HG03060 (cell line): Measurements from ENCODE around the gene HOXD13.

ENCODE experiments used
- ATAC-seq: cut with Tn5 transposase; IDR thresholded peaks from one replicate; pipeline ENCODE4 v1.9.1; 2021; ENCODE audit warnings: low read depth, moderate number of reproducible peaks; ENCODE audit not compliant: unreplicated experiment

Gene HOXD13

GRCh38 chr2:176105078-176105729 lies 12.7 kb downstream of the HOXD13 start:
- ATAC-seq = no peak

DNA sequence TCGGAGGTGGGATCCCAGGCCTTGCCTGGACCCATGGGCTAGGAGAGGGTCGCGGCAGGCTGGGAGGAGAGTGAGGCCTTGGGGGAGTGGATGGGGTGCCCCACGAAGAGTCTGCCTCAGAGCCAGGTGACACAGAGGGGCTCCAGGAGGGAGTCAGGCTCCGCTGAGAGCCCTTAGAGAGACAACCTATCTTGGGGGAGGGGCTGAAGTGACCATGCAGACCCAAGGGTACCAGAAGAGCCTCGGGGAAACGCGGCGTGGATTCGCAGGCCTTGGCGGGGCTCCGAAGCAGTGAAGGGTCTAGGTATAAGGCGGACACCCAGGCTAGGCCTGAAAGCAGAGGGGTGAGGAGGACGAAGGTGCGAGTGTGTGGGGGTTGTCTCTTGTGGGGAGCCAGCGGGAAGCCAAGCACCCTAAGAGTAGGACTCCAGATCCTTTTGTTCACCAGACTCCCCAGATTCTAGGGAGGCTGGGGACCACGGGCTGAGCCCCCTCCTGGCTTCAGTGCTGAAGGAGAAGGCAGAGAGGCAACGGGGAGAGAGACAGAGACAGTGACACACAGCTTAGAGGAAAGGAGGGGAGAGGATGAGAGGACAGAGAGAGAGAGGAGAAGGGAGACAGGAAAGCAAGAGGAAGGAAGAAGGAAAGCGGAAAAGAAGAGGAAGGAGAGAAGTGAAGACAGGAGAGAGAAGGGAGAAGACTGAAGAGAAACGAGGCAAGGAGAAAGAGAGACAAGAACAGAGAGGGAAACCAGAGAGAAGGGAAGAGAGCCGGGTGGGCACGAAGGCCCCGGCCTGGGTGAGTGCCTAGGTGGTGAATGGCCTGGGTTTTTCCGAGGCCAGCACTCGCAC lies 13.4 kb downstream of the HOXD13 start:
- ATAC-seq = no peak

GRCh38 chr2:176106581-176107539 lies 14.3 kb downstream of the HOXD13 start, which contains the start of gene HOXD11:
TSS of gene HOXD11 (plus strand) at chr2:176107280. CDS start at chr2:176107356, 76 bp downstream.
- no peak for ATAC-seq

GRCh38 chr2:176107731-176108181 lies 15.2 kb downstream of the HOXD13 start:
- no peak for ATAC-seq

- no peak for ATAC-seq
These were observed 16.8 kb downstream of the HOXD13 start for GRCh38 chr2:176109192-176109901.

GRCh38 chr2:176109946-176110345 lies 17.4 kb downstream of the HOXD13 start:
- ATAC-seq = no peak

DNA sequence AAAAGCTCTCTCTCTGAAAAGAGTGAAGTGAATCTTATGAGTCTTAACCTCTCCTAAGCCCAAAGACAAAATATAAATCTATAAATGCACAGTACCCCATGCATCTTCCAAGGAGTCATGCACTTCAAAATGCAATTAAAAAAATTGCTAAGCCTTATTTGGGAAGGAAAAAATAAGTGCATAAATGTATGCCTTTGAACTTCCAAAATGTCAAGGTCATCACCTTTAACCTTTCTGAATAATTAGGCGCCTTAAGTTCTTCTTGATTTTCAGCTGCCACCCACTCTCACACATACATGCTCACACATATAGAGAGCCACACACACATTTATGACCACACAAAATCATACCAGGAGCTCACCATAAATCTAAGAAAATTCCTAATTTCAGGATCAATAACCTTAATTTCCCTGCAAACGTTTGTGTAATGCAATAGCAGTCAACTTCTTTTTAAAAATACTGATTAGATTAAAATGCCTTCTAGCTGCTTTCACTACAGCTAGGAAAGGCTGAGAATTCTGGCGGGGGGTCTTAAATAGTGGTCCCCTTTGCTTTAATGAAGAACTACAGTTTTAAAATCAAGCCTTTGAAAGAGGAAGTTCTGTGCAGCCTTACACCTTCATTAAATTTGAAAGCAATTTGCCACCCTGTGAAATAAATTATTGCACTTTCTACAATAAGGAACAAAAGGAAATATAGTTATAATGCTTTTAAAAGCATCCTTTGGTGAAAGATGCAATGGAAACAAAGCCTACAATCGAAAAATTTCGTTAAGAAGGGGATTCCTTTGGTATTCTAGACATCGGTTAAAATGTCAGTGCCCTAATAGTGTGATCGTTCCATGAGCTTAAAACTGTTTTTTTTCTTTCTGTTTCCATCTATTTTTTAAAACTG lies 18.1 kb downstream of the HOXD13 start:
- ATAC-seq = no peak

GRCh38 chr2:176111309-176111663 lies 18.8 kb downstream of the HOXD13 start:
- no peak for ATAC-seq

- ATAC-seq = no peak
These were observed 19.4 kb downstream of the HOXD13 start for GRCh38 chr2:176111846-176112374.

DNA sequence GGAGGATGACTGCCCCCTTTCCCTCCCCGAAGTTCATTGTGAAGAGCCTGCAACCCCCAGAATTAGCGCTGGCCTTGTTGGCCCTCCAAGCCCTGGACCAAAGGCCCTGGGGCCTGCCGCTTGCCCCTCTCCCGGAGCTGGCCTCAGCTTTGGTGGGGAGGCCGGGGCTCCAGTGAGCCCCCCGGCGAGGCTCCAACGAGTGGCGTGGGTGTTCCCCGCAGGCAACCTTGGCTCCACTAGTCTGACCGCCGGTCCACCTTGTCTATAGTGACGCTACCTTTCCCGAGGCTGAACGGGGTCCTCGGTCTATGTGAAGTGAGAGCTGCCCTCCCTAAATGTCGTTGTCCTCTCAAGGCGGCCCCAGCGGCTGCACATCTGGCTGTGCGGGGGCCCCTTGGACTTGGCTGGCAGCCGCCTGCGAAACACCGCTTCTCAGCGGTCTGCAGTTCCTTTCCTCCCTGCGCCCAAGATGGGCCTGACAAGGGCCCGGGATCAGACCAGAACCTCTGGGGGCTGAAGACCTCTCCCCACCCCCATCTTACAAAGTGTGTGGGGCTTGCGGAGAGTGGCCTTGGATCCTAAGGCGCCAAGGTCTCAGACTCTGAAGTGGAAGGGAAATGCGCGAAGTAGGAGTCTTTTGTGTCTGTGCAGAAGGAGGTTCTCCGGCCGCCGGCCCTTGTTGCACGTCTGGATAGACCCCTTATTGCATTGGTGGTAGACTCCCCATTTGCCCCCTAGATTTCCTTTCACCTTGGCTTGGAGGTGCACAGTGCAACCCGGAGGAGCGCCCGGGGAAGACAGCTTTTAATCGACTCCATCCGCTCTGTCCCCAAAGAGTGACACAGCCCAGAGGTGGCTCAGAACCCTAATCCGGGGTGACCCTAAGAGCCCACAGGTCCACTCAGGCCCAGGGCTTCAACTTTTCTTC lies 20.1 kb downstream of the HOXD13 start:
- ATAC-seq = no peak

DNA sequence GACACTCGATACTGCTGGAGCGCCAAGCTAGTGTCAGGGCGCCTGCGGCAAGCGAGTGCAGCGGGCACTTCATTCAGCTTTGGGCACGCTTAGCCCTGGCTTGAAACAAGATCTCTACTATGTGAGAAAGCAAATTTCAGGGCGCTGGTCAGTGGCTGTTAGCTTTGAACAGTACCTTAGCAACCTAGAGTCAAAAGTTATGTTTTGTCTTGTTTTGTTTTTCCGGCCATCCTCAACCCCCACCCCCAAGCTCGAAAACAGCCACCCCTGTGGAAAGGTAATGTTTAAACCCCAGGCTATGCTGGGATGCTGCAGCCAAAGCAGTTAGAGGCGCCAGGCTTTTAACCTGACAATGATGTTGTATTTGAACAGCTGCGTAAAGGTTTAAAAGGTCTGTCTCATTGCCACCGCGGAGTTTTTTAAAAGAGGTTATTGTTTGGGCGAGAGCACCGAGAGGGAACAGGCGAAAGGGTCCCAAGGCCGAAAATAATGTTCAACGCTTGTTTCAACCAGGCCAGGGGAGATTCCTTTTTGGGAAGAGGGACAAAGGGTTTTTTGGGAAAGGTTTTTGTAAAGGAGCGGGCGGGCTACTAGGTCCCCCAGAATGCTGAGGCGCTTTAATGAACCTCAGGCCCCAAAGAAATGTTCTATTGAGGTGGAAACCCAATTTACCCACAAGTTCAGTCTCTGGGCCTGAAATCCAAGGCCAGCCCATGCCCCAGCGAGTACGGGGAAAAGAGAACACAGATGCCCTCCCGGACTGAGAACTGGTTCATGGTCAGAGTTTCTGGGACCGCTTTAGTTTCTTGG lies 21.8 kb downstream of the HOXD13 start:
- no peak for ATAC-seq

GRCh38 chr2:176114930-176115625 lies 22.6 kb downstream of the HOXD13 start:
- no peak for ATAC-seq

DNA sequence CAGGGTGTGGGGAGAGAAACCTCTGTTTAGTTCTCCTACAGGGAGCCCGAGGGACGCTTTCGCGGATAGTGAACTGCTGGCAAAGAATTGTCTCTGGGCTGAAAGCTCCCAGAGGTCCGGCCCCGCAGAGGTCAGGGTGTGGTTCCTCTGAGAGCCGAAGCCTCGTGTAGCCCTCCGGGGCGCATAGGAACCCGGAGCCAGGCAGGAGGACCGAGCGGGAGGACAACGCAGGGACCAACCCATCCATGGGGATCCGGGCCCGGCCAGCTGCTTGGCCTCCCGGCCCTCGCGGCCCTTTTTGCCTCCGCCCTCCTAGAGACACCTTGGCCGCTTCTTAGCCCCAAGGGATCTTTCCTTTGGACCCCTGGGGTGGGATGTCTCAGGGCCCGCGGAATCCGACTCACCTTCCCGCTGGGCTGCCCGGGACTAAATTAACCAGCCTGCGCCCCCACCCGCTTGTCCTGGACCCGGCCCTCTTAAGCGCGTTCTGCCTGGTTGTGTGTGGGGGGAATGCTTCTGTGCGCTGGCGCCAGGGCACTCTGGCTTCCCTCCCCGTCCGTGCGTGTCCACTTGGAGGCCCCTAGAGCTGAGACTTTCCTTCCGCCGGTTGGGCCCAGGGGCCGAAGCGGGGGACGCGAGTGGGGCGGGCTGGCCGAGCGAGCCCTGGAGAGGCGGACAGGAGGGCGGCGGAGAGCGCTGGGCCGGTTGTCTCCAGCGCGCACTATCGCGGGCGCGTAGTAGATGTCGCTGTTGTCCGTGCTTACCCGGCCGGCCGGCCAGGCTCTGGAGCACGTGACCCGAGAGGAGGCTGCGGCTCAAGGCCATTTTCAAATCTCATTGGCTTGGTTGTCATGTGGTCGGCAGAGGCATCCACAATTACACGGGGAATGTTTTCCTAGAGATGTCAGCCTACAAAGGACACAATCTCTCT lies 23.6 kb downstream of the HOXD13 start, which contains the start of gene HOXD10:
HOXD10 (plus strand) TSS at position 896 of the 931 bp plus-strand sequence. CDS start 56 bp downstream, outside the sequence.
- ATAC-seq = no peak

DNA sequence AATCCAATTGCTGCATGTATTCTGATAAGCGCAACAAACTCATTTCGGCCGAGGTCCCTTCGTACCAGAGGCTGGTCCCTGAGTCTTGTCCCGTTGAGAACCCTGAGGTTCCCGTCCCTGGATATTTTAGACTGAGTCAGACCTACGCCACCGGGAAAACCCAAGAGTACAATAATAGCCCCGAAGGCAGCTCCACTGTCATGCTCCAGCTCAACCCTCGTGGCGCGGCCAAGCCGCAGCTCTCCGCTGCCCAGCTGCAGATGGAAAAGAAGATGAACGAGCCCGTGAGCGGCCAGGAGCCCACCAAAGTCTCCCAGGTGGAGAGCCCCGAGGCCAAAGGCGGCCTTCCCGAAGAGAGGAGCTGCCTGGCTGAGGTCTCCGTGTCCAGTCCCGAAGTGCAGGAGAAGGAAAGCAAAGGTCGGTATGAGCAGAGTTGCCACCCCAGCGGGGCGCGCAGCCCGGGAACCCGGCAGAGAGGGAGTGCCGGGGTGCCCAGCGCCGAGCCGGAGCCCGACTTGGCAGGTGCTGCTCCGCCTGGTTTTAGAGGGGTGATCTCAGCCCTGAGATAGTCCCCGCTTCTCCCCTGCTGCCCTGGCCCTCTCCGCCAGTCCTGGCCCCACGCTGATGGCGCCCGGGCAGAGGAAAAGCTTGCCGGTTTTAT lies 24.8 kb downstream of the HOXD13 start:
- ATAC-seq = no peak
